HL-60 (cell line): ENCODE measurements around the gene C14orf93.

Experiments
- DNase-seq, 2 experiments: peaks; one replicate each; pipeline ENCODE4 v3.0.0-alpha.2; 2010 to 2020; ENCODE audit warnings: low read depth in 1 of 2, low spot score in 1 of 2
- H3K27ac ChIP-seq: fragments of 250-450 bp; sonication (Bioruptor Pico); replicated peaks from 2 replicates; pipeline ENCODE4 v1.5.1; 2020; ENCODE audit warnings: mild to moderate bottlenecking, moderate library complexity
- H3K27me3 ChIP-seq: fragments of 250-450 bp; sonication (Bioruptor Pico); 2 replicates; pipeline ENCODE4 v1.5.1; 2021; ENCODE audit warnings: mild to moderate bottlenecking, moderate library complexity; ENCODE audit not compliant: insufficient read depth, poor library complexity, severe bottlenecking
- H3K4me3 ChIP-seq: replicated peaks from 2 replicates; pipeline ENCODE4 v1.5.1; 2011; ENCODE audit warnings: mild to moderate bottlenecking, control low read depth, low read length; ENCODE audit not compliant: insufficient read depth
- GABPA ChIP-seq: IDR thresholded peaks from 2 replicates; pipeline ENCODE4 v1.6.1; 2012; ENCODE audit warnings: low read depth
- POLR2AphosphoS5 ChIP-seq: IDR thresholded peaks from 2 replicates; pipeline ENCODE4 v1.6.1; 2012; ENCODE audit warnings: low read depth
- REST ChIP-seq: IDR thresholded peaks from 2 replicates; pipeline ENCODE4 v1.6.1; 2012; ENCODE audit warnings: low read depth; ENCODE audit not compliant: insufficient replicate concordance
- SPI1 ChIP-seq: IDR thresholded peaks from 2 replicates; pipeline ENCODE4 v1.6.1; 2012; ENCODE audit warnings: low read depth, mild to moderate bottlenecking, borderline replicate concordance
- TF ChIP-seq, protein P1 (sequence below): IDR thresholded peaks from one replicate; pipeline ENCODE4 v1.5.1; 2011; ENCODE audit warnings: low read length, control low read depth, inconsistent platforms; ENCODE audit not compliant: insufficient read depth

C14orf93 gene

DNA sequence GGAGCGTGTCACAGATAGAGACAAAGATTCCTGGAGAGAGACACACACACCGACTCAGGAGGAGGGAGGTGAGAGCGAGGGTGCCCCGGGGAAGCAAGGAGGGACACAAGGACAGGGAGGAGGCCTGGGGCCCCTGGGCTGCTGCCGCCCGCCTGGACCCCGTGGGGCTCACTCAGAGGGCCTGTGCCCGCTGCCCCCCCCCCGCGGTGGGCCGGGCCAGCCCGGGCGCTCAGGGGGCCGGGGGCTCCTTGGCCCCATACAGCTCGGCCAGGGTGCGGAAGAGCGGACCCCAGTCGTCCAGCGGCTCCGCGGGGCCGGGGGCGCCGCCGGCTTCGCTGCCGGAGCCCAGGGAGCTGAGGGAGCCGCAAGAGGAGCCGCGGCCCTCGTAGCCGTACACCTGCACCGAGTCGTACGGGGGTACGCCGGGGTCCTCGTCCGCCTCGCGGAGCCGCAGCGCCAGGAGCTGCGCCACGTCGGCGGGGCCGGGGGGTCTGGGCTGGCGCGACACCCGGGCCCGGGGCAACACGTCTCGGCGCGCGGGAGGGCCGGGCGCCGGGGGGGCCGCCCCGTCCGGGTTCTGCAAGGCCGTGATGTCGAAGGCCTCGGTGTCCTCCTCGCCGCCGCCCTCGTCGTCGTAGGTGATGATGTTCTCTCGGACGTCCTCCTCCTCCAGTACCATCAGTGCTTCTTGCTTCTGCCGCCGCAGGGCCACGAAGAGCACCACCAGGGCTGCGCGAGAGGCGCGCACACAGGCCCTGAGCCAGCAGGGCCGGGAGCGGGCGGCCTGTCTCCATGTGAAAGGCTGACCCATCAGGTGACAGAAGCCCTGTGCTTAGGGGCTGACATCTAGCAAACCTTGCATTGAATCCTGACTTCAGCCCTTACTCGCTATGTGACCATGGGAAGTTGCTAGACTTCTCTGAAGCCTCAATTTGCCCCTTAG is 38.1 kb upstream of the C14orf93 start:
- Histone ChIP-seq H3K27me3 (no peaks in the 10 kb centered on the region), H3K27ac (no peak overlapping the region), H3K4me3 (no peak overlapping the region)
- TF ChIP-seq POLR2AphosphoS5 = no peak
- TF ChIP-seq REST = no peak
- TF ChIP-seq, protein P1, sequence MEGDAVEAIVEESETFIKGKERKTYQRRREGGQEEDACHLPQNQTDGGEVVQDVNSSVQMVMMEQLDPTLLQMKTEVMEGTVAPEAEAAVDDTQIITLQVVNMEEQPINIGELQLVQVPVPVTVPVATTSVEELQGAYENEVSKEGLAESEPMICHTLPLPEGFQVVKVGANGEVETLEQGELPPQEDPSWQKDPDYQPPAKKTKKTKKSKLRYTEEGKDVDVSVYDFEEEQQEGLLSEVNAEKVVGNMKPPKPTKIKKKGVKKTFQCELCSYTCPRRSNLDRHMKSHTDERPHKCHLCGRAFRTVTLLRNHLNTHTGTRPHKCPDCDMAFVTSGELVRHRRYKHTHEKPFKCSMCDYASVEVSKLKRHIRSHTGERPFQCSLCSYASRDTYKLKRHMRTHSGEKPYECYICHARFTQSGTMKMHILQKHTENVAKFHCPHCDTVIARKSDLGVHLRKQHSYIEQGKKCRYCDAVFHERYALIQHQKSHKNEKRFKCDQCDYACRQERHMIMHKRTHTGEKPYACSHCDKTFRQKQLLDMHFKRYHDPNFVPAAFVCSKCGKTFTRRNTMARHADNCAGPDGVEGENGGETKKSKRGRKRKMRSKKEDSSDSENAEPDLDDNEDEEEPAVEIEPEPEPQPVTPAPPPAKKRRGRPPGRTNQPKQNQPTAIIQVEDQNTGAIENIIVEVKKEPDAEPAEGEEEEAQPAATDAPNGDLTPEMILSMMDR = no peak
- no peak for TF ChIP-seq GABPA
- TF ChIP-seq SPI1 = no peak
- no peak for DNase-seq

- Histone ChIP-seq H3K27me3 (no peaks in the 10 kb centered on the region), H3K27ac (no peak overlapping the region), H3K4me3 (no peak overlapping the region)
- TF ChIP-seq SPI1 = no peak
- no peak for TF ChIP-seq GABPA
- TF ChIP-seq, protein P1 = no peak
- TF ChIP-seq POLR2AphosphoS5 = no peak
- TF ChIP-seq REST = no peak
- DNase-seq = no peak
These were observed 37.2 kb upstream of the C14orf93 start for GRCh38 chr14:23047034-23047634.

DNA sequence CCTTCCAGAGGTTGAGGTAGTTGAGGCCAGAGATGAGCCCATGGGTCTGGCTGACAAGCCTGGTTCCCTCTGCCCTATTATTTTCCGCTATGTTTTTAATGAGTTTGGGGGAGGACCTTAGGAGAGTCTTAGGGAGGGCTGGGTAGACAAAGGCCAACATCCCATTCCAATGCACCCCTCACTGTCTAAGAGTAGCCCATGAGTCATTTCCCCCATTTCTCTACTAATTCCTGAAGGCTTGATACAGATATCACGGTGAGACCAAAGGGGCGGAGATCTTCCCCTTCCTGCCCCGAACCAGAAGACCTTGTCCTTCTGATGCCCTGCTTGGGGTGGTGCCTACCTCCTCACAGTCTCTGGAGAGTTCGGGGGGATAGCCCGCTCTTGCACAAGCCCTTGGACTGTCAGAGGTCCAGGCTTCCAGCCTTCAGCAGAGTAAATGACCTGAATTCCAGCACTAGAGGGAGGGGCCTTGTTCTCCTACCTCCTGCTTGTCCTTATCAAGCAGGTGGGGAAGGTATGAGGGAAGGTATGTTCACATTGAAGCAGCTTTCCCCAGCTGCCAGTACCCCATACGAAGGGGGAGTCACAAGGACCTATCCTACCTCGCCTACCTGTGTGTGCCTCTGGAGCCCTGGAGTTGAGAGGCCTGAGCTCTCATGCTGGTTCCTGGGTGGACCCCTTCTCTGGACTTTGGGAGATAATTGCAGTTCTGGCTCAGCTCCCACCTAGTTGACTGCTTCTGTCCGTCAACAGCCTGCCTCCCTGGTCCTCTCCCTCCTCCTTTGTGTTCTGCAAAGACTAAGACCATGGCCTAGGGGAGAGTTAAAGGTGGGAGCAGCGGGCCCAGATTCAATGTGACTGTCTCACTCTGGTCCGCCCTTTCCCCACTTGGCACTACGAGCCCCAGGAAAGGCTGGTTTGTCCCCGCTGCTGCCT is 35.7 kb upstream of the C14orf93 start:
- no peak overlapping the region for H3K27ac ChIP-seq
- TF ChIP-seq GABPA (no peak), POLR2AphosphoS5 (no peak), REST (no peak), SPI1 (no peak)
- TF ChIP-seq, protein P1 = no peak
- no peak for DNase-seq
- no peak overlapping the region for H3K4me3 ChIP-seq
- no peaks in the 10 kb centered on the region for H3K27me3 ChIP-seq
